Gastrocnemius medialis (tissue), 4 donors: ENCODE measurements around the gene TTL. TPM values are rescaled to one million over a fixed set of nuclear protein-coding genes. Genes with fewer than 3 reads are reported as not detected.
"Not testable (repeated sequence)": the region's sequence is repeated elsewhere in the genome, so short reads cannot be mapped to it uniquely, and the experiment has no call there.

Source experiments
- ATAC-seq, 2 donors: fragments of 150-250 bp; one replicate each; pipeline ENCODE4 v1.9.1; 2016
- DNase-seq, 2 donors: peaks; one replicate each; pipeline ENCODE4 v3.0.0-alpha.2; 2019
- H3K27ac ChIP-seq, 4 donors: fragments of 200-600 bp; sonication (generic); 1 replicate in 1 of 4; 2 replicates in 3 of 4; pipeline ENCODE4 v1.5.1; 2016 to 2018; ENCODE audit warnings: mild to moderate bottlenecking in 2 of 4, moderate library complexity in 1 of 4
- H3K27me3 ChIP-seq, 3 donors: fragments of 200-600 bp; sonication (generic) in 2 of 3; 1 replicate in 1 of 3; 2 replicates in 2 of 3; pipeline versions ENCODE4 v1.5.1 to v1.6.0; 2016 to 2019; ENCODE audit warnings: mild to moderate bottlenecking in 1 of 3, moderate library complexity in 1 of 3
- H3K36me3 ChIP-seq, 2 donors: fragments of 200-600 bp; sonication (generic) in 1 of 2; one replicate each; pipeline ENCODE4 v1.5.1; 2017 to 2018
- H3K4me1 ChIP-seq, 2 donors: fragments of 200-600 bp; sonication (generic) in 1 of 2; one replicate each; pipeline ENCODE4 v1.5.1; 2016 to 2017; ENCODE audit warnings: mild to moderate bottlenecking in 2 of 2
- H3K4me3 ChIP-seq, 4 donors: fragments of 200-600 bp; sonication (generic) in 3 of 4; 1 replicate in 1 of 4; 2 replicates in 3 of 4; pipeline ENCODE4 v1.5.1; 2016 to 2019; ENCODE audit warnings: mild to moderate bottlenecking in 2 of 4
- H3K9me3 ChIP-seq, 3 donors: fragments of 200-600 bp; sonication (generic) in 2 of 3; 1 replicate in 1 of 3; 2 replicates in 2 of 3; pipeline ENCODE4 v1.5.1; 2016 to 2019
- CTCF ChIP-seq, 5 experiments: fragments of 450-650 bp in 3 of 5; fragments of 200-600 bp in 2 of 5; sonication (generic) in 2 of 5; IDR thresholded peaks in 4 of 5; conservative IDR thresholded peaks in 1 of 5; 1 replicate in 4 of 5; 2 replicates in 1 of 5; pipeline ENCODE4 v1.5.1; 2016 to 2019; ENCODE audit warnings: antibody characterized with exemption in 5 of 5, mild to moderate bottlenecking in 3 of 5, moderate library complexity in 3 of 5
- POLR2A ChIP-seq, 2 donors: fragments of 450-650 bp; IDR thresholded peaks; one replicate each; pipeline ENCODE4 v1.6.1; 2017; ENCODE audit warnings: antibody characterized with exemption in 2 of 2, mild to moderate bottlenecking in 2 of 2, moderate library complexity in 2 of 2
- in situ Hi-C, 4 donors: fragments of 200-750 bp; cut with MboI; loops; one replicate each; pipeline versions ENCODE4 v1.15.0 to v1.8.0; 2017; ENCODE audit warnings: low sequenced_read_pairs in 4 of 4
- intact Hi-C: fragments of 100-400 bp; cut with DNase I; formaldehyde crosslinking; loops from one replicate; pipeline ENCODE4 v1.15.1; 2023; ENCODE audit warnings: low total_unique reads
- total RNA-seq, 4 donors: library from RNA; depleted of rRNA; stranded (reverse); fragments of >200 nt; gene quantifications; one replicate each; pipeline versions ENCODE4 v1.1.0 to v1.2.3, GENCODE V29; 2016

Gene TTL
- total RNA-seq, 4 donors from 2014 or later: 33.0 to 61.0 (median 46.5) TPM

GRCh38 chr2:112435716-112436431 is 46.1 kb upstream of the TTL start:
- H3K36me3 ChIP-seq, H3K9me3 ChIP-seq, ATAC-seq, DNase-seq, H3K4me1 ChIP-seq, H3K27ac ChIP-seq, H3K4me3 ChIP-seq, H3K27me3 ChIP-seq, intact Hi-C loops: not testable (repeated sequence)
- in situ Hi-C loops: loop anchor here in 2 of 4 donors (25.0 kb wide), 1 partner anchor 174 kb away; the partner anchor contains the start of gene ZC3H8 (in 2 of the 2)

- intact Hi-C loops, H3K4me1 ChIP-seq, H3K27me3 ChIP-seq, H3K9me3 ChIP-seq, DNase-seq, H3K27ac ChIP-seq, H3K36me3 ChIP-seq, ATAC-seq, H3K4me3 ChIP-seq: not testable (repeated sequence)
- in situ Hi-C loops: loop anchor here in 2 of 4 donors (25.0 kb wide), 1 partner anchor 175 kb away; the partner anchor contains the start of gene ZC3H8 (in 2 of the 2)
Observed at GRCh38 chr2:112436993-112437392, 45.0 kb upstream of the TTL start.

- DNase-seq, ATAC-seq, H3K27me3 ChIP-seq, H3K27ac ChIP-seq, intact Hi-C loops, H3K4me1 ChIP-seq, H3K36me3 ChIP-seq, H3K9me3 ChIP-seq, H3K4me3 ChIP-seq: not testable (repeated sequence)
- in situ Hi-C loops: loop anchor here in 2 of 4 donors (25.0 kb wide), 1 partner anchor 175 kb away; the partner anchor contains the start of gene ZC3H8 (in 2 of the 2)
Observed at GRCh38 chr2:112437405-112437831, 44.5 kb upstream of the TTL start.

GRCh38 chr2:112438603-112439261 is 43.2 kb upstream of the TTL start:
- H3K27me3 ChIP-seq, H3K9me3 ChIP-seq, H3K4me3 ChIP-seq, H3K27ac ChIP-seq, intact Hi-C loops, DNase-seq, H3K4me1 ChIP-seq, ATAC-seq, H3K36me3 ChIP-seq: not testable (repeated sequence)
- in situ Hi-C loops: loop anchor here in 2 of 4 donors (25.0 kb wide), 1 partner anchor 176 kb away; the partner anchor contains the start of gene ZC3H8 (in 2 of the 2)

- H3K36me3 ChIP-seq, DNase-seq, H3K4me3 ChIP-seq, H3K9me3 ChIP-seq, H3K27ac ChIP-seq, intact Hi-C loops, H3K4me1 ChIP-seq, H3K27me3 ChIP-seq, ATAC-seq: not testable (repeated sequence)
- in situ Hi-C loops: loop anchor here in 2 of 4 donors (25.0 kb wide), 1 partner anchor 182 kb away; the partner anchor contains the start of gene ZC3H8 (in 2 of the 2)
Observed at GRCh38 chr2:112444256-112444655, 37.7 kb upstream of the TTL start.

GRCh38 chr2:112449854-112450253 is 32.1 kb upstream of the TTL start:
- intact Hi-C loops (no loop called here), in situ Hi-C loops (loop anchor here in 2 of 4 donors (25.0 kb wide), 1 partner anchor 188 kb away; the partner anchor contains the start of gene ZC3H8 (in 2 of the 2))
- H3K27me3 ChIP-seq: no peaks in the 10 kb centered on the region
- no peak for ATAC-seq
- no peak for DNase-seq
- no peak overlapping the region for H3K27ac ChIP-seq
- no peaks in the 10 kb centered on the region for H3K9me3 ChIP-seq
- H3K36me3 ChIP-seq: no peaks in the 10 kb centered on the region
- H3K4me3 ChIP-seq: no peak overlapping the region
- no peaks in the 10 kb centered on the region for H3K4me1 ChIP-seq
- no peak for TF ChIP-seq CTCF (IDR thresholded peaks at IDR 0.05 in 4 of 5, conservative IDR thresholded peaks at IDR 0.05 in 1 of 5)
- TF ChIP-seq POLR2A (IDR thresholded peaks at IDR 0.05): no peak

- intact Hi-C loops (no loop called here), in situ Hi-C loops (no loop called here)
- H3K36me3 ChIP-seq: no peaks in the 10 kb centered on the region
- ATAC-seq (no peak), DNase-seq (no peak)
- no peak for TF ChIP-seq POLR2A (IDR thresholded peaks at IDR 0.05)
- TF ChIP-seq CTCF (IDR thresholded peaks at IDR 0.05 in 4 of 5, conservative IDR thresholded peaks at IDR 0.05 in 1 of 5): no peak
- H3K4me3 ChIP-seq: no peak overlapping the region
- H3K27me3 ChIP-seq: no peaks in the 10 kb centered on the region
- no peaks in the 10 kb centered on the region for H3K9me3 ChIP-seq
- H3K4me1 ChIP-seq: no peaks in the 10 kb centered on the region
- no peak overlapping the region for H3K27ac ChIP-seq
Observed at GRCh38 chr2:112451317-112451716, 30.6 kb upstream of the TTL start.
